ENCODE results near the gene ZNF284.
A peak's percentile ranks its signal among the peaks of the same experiment; 100 is the strongest.

The ZNF284 gene
- 4.1 to 8.4 (median 6.7) reads per million in 4 experiments for total RNA-seq

- peak; percentile 70 for DNase-seq
These were observed at the start of gene ZNF284 for GRCh38 chr19:44071824-44072542. TSS of gene ZNF284 (plus strand) at chr19:44072159. CDS start at chr19:44076390, 4,231 bp downstream.

GRCh38 chr19:44024900-44025216, 47.1 kb upstream of the ZNF284 start:
- no peak for DNase-seq

- peak; percentile 56 for DNase-seq
These were observed 46.6 kb upstream of the ZNF284 start, which contains the start of gene ZNF222 for GRCh38 chr19:44025217-44025936. TSS of gene ZNF222 (plus strand) at chr19:44025379. CDS start at chr19:44025437, 58 bp downstream.

GRCh38 chr19:44026622-44027021, 45.3 kb upstream of the ZNF284 start:
- DNase-seq = no peak

GRCh38 chr19:44032001-44032610, 39.9 kb upstream of the ZNF284 start:
- DNase-seq = no peak

- no peak for DNase-seq
These were observed 29.8 kb upstream of the ZNF284 start for GRCh38 chr19:44042147-44042546.

GRCh38 chr19:44050740-44051649, 21.0 kb upstream of the ZNF284 start:
- no peak for DNase-seq

- DNase-seq = peak; percentile 40
These were observed 20.1 kb upstream of the ZNF284 start, which contains the start of gene ZNF223 for GRCh38 chr19:44051650-44052402. TSS of gene ZNF223 (plus strand) at chr19:44052036. CDS start at chr19:44055177, 3,141 bp downstream.

- DNase-seq = no peak
These were observed 16.1 kb upstream of the ZNF284 start for GRCh38 chr19:44055870-44056269.

- DNase-seq = no peak
These were observed 12.7 kb upstream of the ZNF284 start for GRCh38 chr19:44059229-44059628.

- no peak for DNase-seq
These were observed 10.9 kb upstream of the ZNF284 start for GRCh38 chr19:44061038-44061437.

- no peak for DNase-seq
These were observed 5.7 kb upstream of the ZNF284 start for GRCh38 chr19:44066305-44066704.

- no peak for DNase-seq
These were observed 2.5 kb upstream of the ZNF284 start for GRCh38 chr19:44069415-44069814.

GRCh38 chr19:44072543-44073401, 813 bp downstream of the ZNF284 start:
- no peak for DNase-seq

- no peak for DNase-seq
These were observed 4.4 kb downstream of the ZNF284 start for GRCh38 chr19:44076325-44076724.

- no peak for DNase-seq
These were observed 20.1 kb downstream of the ZNF284 start for GRCh38 chr19:44092108-44092507.

- DNase-seq = peak; percentile 67
These were observed 22.2 kb downstream of the ZNF284 start, which contains the start of gene ZNF224 for GRCh38 chr19:44093931-44094765. TSS of gene ZNF224 (plus strand) at chr19:44094361. CDS start at chr19:44097874, 3,513 bp downstream.

- DNase-seq = no peak
These were observed 35.8 kb downstream of the ZNF284 start for GRCh38 chr19:44107751-44108150.

- no peak for DNase-seq
These were observed 37.5 kb downstream of the ZNF284 start for GRCh38 chr19:44109458-44109857.

All from effector CD8-positive, alpha-beta T cell (primary cell).